ENCODE measurements around the gene PLP1. TPM values are rescaled to one million over a fixed set of nuclear protein-coding genes. Genes with fewer than 3 reads are reported as not detected.

The PLP1 gene
- total and polyA plus RNA-seq, 2 of the 8 experiments (the other 6 are each of a cell fraction or from before 2014, with no cell fraction given), result 49.2 to 218 TPM

GRCh38 chrX:103737696-103738095 is 38.9 kb upstream of the PLP1 start (continued):
- no peak for TF ChIP-seq SIN3A (conservative IDR thresholded peaks at IDR 0.05 in 1 of 2, IDR thresholded peaks at IDR 0.05 in 1 of 2; ENCODE audit: low read depth in 1 of 2, low read length in 2 of 2)
